Measurements from ENCODE around the gene KCNJ10. TPM values are rescaled to one million over a fixed set of nuclear protein-coding genes. Genes with fewer than 3 reads are reported as not detected.

The KCNJ10 gene
- total RNA-seq, 1 experiment from 2014 or later: 1.4 TPM

GRCh38 chr1:159986093-159986492, 83.9 kb downstream of the KCNJ10 start:
- ChIA-PET POLR2A (no interaction called here), CTCF (no interaction called here)
- no peaks in the 10 kb centered on the region for H3K36me3 Mint-ChIP-seq
- H3K4me3 Mint-ChIP-seq: no peak overlapping the region
- H3K4me1 Mint-ChIP-seq: peaks cover 7% of the 10 kb centered on the region
- ATAC-seq (no peak), DNase-seq (ENCODE audit: low spot score) (no peak)
- no peak for TF ChIP-seq MLX (CRISPR knock-in tag; IDR thresholded peaks at IDR 0.05)
- TF ChIP-seq NFATC4 (CRISPR knock-in tag; IDR thresholded peaks at IDR 0.05): no peak
- no peak for TF ChIP-seq MXD4 (CRISPR knock-in tag; IDR thresholded peaks at IDR 0.05; ENCODE audit: borderline replicate concordance)
- TF ChIP-seq PRRX2 (CRISPR knock-in tag; IDR thresholded peaks at IDR 0.05): no peak
- no peak for TF ChIP-seq IRF2 (CRISPR knock-in tag; IDR thresholded peaks at IDR 0.05; ENCODE audit: borderline replicate concordance, low read depth)
- TF ChIP-seq GABPB1 (CRISPR knock-in tag; IDR thresholded peaks at IDR 0.05): no peak
- TF ChIP-seq JUN (CRISPR knock-in tag; IDR thresholded peaks at IDR 0.05): no peak
- no peak for TF ChIP-seq CDX4 (CRISPR knock-in tag; IDR thresholded peaks at IDR 0.05; ENCODE audit: borderline replicate concordance)
- TF ChIP-seq FOXP1 (CRISPR knock-in tag; IDR thresholded peaks at IDR 0.05; ENCODE audit: borderline replicate concordance): no peak
- TF ChIP-seq FOXJ3 (CRISPR knock-in tag; IDR thresholded peaks at IDR 0.05; ENCODE audit: borderline replicate concordance): no peak
- TF ChIP-seq GTF2I (CRISPR knock-in tag; conservative IDR thresholded peaks at IDR 0.05): no peak
- TF ChIP-seq E2F1 (CRISPR knock-in tag; IDR thresholded peaks at IDR 0.05): no peak
- TF ChIP-seq USF2 (CRISPR knock-in tag; IDR thresholded peaks at IDR 0.05): no peak
- no peak for TF ChIP-seq OVOL2 (CRISPR knock-in tag; IDR thresholded peaks at IDR 0.05; ENCODE audit: borderline replicate concordance)
- no peak for TF ChIP-seq USF1 (CRISPR knock-in tag; IDR thresholded peaks at IDR 0.05)
- TF ChIP-seq ETV6 (CRISPR knock-in tag; IDR thresholded peaks at IDR 0.05): no peak
- no peaks in the 10 kb centered on the region for H3K9me3 Mint-ChIP-seq
- H3K27me3 Mint-ChIP-seq (ENCODE audit: low read depth): no peaks in the 10 kb centered on the region; the same call in 1 of the 2 replicates
- H3K27ac Mint-ChIP-seq: no peak overlapping the region

- CTCF ChIA-PET: interaction anchor here (0.6 to 2.5 kb wide), 2 partner anchors 22 to 111 kb away, joined by 3 to 9 read pairs; no protein-coding TSS in a partner anchor
These were observed 84.5 kb downstream of the KCNJ10 start for GRCh38 chr1:159985473-159985872.

GRCh38 chr1:159983681-159984080, 86.3 kb downstream of the KCNJ10 start:
- ATAC-seq: no peak
- Mint-ChIP-seq H3K27me3 (ENCODE audit: low read depth) (peaks cover 6% of the 10 kb centered on the region; the same call in 1 of the 2 replicates), H3K27ac (no peak overlapping the region), H3K4me3 (no peak overlapping the region), H3K4me1 (no peaks in the 10 kb centered on the region; the same call in 1 of the 2 replicates), H3K9me3 (no peaks in the 10 kb centered on the region), H3K36me3 (no peaks in the 10 kb centered on the region)
- POLR2A ChIA-PET: no interaction called here
- CTCF ChIA-PET: interaction anchor here (2.5 kb wide), 1 partner anchor 23 kb away, joined by 9 read pairs; no protein-coding TSS in a partner anchor
- no peak for DNase-seq (ENCODE audit: low spot score)
- no peak for TF ChIP-seq STAT6 (CRISPR knock-in tag; conservative IDR thresholded peaks at IDR 0.05; ENCODE audit: low read depth)
- TF ChIP-seq TEAD4 (CRISPR knock-in tag; IDR thresholded peaks at IDR 0.05): no peak
- TF ChIP-seq MXD4 (CRISPR knock-in tag; IDR thresholded peaks at IDR 0.05; ENCODE audit: borderline replicate concordance): no peak
- TF ChIP-seq ARID4B (CRISPR knock-in tag; IDR thresholded peaks at IDR 0.05; ENCODE audit: borderline replicate concordance): no peak

More at GRCh38 chr1:159985473-159985872, 84.5 kb downstream of the KCNJ10 start:
- Mint-ChIP-seq H3K27ac (no peak overlapping the region), H3K36me3 (no peaks in the 10 kb centered on the region), H3K4me3 (no peak overlapping the region), H3K27me3 (ENCODE audit: low read depth) (peaks cover 3% of the 10 kb centered on the region; the same call in 1 of the 2 replicates), H3K9me3 (no peaks in the 10 kb centered on the region), H3K4me1 (peaks cover 6% of the 10 kb centered on the region)
- POLR2A ChIA-PET: no interaction called here
- DNase-seq (ENCODE audit: low spot score) (no peak), ATAC-seq (no peak)
- TF ChIP-seq JUN (CRISPR knock-in tag; IDR thresholded peaks at IDR 0.05): no peak
- TF ChIP-seq CDX4 (CRISPR knock-in tag; IDR thresholded peaks at IDR 0.05; ENCODE audit: borderline replicate concordance): no peak

All from WTC11 (cell line).